GM12891 (cell line): ENCODE measurements around the gene PITPNC1.

Experiments used
- DNase-seq: peaks from one replicate; pipeline ENCODE4 v3.0.0; 2011; ENCODE audit warnings: low spot score; ENCODE audit not compliant: insufficient read length
- FAIRE-seq: peaks from 2 replicates; lab custom pipeline; 2011; peaks lifted over from hg19 to GRCh38; lab: Jason Lieb, UNC
- PAX5 ChIP-seq: IDR thresholded peaks from 2 replicates; pipeline ENCODE4 v1.6.1; 2011; ENCODE audit warnings: low read length, moderate library complexity, mild to moderate bottlenecking; ENCODE audit not compliant: insufficient read depth, severe bottlenecking
- POLR2A ChIP-seq: IDR thresholded peaks from 2 replicates; pipeline ENCODE4 v1.6.1; 2011; ENCODE audit warnings: low read depth, low read length, control low read depth
- POLR2AphosphoS5 ChIP-seq: IDR thresholded peaks from 2 replicates; pipeline ENCODE4 v1.6.1; 2011; ENCODE audit warnings: low read depth, low read length, control low read depth
- POU2F2 ChIP-seq: IDR thresholded peaks from 2 replicates; pipeline ENCODE4 v1.6.1; 2011; ENCODE audit warnings: low read depth, mild to moderate bottlenecking, control low read depth, low read length, moderate library complexity
- SPI1 ChIP-seq: IDR thresholded peaks from 2 replicates; pipeline ENCODE4 v1.6.1; 2011; ENCODE audit warnings: low read depth, low read length, control low read depth
- TAF1 ChIP-seq: IDR thresholded peaks from 2 replicates; pipeline ENCODE4 v1.6.1; 2011; ENCODE audit warnings: low read depth, low read length, control low read depth

Gene PITPNC1

DNA sequence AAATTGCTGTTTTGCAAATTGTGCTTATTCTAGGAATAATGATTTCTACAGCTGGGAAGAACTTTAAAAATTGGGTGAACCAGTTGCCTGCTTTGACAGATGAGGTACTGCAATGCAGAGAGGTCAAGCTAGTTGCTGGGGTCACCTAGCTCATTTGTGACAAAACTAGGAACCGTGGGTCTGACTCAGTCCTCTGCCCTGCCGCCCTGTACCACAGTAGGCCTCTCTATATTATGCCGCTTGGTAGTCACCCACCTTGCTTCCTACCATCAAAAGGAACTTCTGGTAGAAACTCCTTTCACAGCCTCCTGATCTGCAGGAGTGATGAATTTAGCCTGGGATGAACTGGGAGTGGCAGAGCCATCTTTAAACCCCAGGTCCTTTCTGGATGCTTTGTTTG is 105.7 kb downstream of the PITPNC1 start:
- DNase-seq (no peak), FAIRE-seq (no peak)
- TF ChIP-seq TAF1: no peak
- TF ChIP-seq SPI1: no peak
- no peak for TF ChIP-seq POU2F2
- no peak for TF ChIP-seq PAX5
- no peak for TF ChIP-seq POLR2AphosphoS5
- TF ChIP-seq POLR2A: no peak

DNA sequence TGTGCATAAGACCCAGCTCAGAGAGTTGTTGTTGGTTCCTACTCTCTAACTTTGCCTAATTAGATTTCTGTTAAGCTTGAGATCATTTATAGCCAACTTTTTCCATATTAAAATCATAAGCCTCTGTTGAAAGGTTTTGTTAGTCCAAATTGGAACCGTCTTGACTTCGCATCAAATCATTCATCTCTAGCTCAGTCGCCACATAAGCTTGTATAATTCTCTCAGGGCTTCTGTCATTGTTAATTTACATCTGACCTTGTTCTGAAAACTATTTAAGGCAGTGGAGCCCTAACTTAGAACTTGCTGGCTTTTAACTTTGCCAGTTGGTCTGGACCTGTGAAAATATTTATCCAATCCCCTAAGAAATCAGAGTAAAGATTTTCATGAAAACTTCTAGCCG is 107.2 kb downstream of the PITPNC1 start:
- FAIRE-seq: no peak

DNA sequence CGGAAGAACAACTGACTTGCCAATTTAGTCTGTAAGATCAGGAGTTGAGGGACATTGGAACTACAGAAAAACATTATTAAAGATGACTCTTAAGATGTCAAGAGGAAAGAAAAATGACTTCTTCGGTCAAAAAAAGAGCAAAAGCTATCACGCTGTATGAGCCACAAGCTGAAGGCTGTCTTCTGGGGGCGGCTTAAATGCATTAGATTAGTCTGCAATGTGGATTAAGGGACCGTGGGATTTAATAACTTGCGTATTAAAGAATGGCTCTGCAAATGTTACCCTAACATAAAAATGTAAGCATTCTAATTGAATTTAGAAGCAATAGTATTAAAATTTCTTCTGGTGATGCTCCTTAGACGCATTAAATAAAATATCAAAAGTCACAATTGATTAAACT is 108.6 kb downstream of the PITPNC1 start:
- no peak for FAIRE-seq
- TF ChIP-seq POLR2AphosphoS5 (no peak), POLR2A (no peak), TAF1 (no peak), SPI1 (no peak)
- no peak for DNase-seq

More for the DNA sequence above, 107.2 kb downstream of the PITPNC1 start:
- TF ChIP-seq PAX5 (no peak), POLR2A (no peak), TAF1 (no peak), SPI1 (no peak), POLR2AphosphoS5 (no peak), POU2F2 (no peak)
- DNase-seq: no peak

DNA sequence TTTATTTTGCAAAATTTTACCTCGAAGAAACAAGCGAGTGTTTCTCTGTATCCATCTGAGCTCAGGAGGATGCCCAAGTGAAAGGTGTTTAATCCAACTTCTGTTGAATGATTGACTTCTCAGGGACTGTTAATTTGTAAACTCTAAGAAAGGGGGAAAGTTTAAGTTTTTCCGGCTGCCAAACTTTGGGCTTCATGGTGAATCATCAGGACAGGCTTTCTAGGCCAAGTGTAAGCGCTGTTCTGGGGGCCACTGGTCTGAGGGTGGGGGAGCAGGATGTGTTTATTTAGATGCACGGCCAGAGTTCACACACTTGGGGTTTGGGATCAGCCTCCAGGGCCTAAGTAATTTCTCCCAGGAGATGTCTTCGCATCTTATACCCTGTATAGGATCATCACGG is 110.4 kb downstream of the PITPNC1 start:
- TF ChIP-seq POU2F2: no peak
- TF ChIP-seq TAF1: no peak
- FAIRE-seq (no peak), DNase-seq (no peak)

DNA sequence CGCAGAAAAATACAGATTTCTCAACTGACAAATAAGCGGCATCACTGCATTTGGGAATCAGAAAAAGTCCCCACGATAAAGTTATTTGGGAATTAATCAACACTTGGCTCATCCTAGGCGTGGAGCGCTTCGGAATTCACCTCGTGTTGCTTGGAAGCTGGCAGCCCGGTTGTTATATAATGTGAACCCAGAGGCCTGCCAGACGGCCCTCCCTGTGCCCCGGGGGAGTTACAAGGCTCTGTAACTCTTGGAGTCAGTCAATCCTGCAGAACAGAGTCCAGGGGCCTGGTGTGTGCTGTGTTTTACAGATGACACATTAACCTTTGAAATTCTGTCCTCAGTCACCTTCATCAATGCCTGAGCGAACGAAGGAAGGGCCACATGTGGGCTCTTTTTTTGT is 111.1 kb downstream of the PITPNC1 start:
- TF ChIP-seq POU2F2 (no peak), SPI1 (no peak), TAF1 (no peak)
- no peak for FAIRE-seq
- no peak for DNase-seq

DNA sequence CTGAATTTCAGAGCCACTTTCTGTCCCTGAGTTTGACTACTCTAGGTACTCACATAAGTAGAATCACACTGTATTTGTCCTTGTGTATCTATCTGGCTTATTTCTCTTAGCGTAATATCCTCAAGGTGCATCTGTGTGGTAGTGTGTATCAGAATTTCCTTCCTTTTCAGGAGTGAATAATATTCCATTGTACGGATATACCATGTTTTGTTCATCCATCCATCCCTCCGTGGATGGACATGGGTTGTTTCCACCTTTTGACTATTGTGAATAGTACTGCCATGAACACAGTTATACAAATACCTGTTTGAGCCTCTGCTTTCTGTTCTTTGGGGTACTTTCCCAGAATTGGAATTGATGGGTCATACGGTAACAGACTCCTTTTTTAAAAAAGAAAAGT is 111.7 kb downstream of the PITPNC1 start:
- DNase-seq: no peak
- FAIRE-seq: no peak

DNA sequence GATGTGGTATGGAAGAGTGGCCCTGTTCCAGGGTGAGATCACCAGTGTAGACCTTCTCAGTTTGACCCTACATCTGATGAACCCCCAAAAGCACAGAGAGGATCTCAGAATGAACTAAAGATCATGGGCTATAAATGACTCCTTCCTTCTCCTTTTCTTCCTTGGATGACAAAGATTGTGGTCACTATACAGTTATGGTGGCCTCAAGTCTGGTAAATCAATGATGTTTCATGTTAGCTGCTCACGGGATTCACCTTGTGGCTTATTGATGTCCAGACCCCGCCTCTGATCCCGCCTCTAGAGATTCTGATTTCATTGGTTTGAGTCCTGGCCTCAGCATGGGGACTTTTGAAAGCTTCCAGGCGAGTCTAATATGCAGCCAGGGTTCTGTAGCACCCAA is 112.2 kb downstream of the PITPNC1 start:
- no peak for FAIRE-seq
- no peak for DNase-seq
- TF ChIP-seq POLR2A (no peak), SPI1 (peak; percentile 17; the same call in 1 of the 2 replicates)

More for the DNA sequence above, 111.7 kb downstream of the PITPNC1 start:
- TF ChIP-seq POLR2A (no peak), POU2F2 (no peak), TAF1 (no peak), PAX5 (no peak), POLR2AphosphoS5 (no peak), SPI1 (no peak)

DNA sequence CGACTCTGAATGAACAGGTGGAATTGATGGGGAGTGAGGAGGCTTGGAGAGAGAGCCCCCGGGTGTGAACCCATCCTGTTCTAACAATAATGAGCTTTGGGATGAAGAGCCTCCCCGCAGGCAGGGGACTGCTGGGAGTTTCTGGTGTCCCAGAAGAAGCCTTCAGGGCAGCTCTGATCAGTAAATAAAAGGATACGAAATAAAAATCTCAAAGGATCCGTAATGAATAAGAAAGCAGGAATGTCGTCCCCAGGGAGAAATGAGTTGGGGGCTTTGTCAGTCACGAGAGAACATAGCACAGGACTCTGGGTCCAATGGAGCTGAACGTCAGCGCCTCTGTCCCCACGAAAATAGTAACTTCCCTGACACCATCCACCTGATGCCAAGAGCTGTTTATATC is 113.4 kb downstream of the PITPNC1 start:
- no peak for TF ChIP-seq POLR2AphosphoS5
- no peak for TF ChIP-seq TAF1
- TF ChIP-seq PAX5: no peak
- TF ChIP-seq POLR2A: no peak
- no peak for TF ChIP-seq POU2F2
- no peak for TF ChIP-seq SPI1
- DNase-seq (no peak), FAIRE-seq (no peak)

DNA sequence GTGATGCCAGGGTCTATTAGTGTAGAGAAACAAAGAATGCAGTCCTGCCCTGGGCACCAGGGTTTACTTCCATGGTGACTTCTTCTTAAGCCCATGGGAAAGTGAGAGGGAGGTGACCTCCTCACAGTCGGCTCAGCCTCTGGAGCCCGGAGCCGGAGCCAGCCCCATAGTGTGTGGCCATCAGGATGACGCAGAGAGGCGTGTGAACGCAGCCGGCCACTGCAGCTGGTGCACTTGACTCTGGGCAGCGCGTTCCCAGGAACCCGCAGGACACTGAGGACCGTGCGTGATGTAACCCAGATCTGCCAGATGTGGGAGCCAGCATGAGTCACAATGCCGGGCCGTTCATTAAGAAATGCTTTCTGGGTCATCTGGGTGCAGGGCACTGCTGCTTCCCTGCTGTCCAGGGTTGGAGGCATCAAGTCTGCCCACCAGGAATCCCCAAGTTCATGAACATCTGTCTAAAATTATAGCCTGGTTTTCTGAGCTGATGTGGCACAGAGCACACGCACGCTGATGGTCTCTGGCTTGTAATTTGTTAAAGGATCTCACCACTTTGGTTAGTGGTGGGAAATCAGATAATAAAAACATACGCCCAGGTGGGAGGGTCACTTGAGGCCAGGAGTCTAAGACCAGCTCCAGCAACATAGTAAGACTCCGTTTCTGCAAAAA is 114.1 kb downstream of the PITPNC1 start:
- FAIRE-seq: no peak
- TF ChIP-seq POU2F2: no peak
- TF ChIP-seq SPI1: no peak
- no peak for TF ChIP-seq POLR2AphosphoS5
- TF ChIP-seq POLR2A: no peak
- no peak for TF ChIP-seq PAX5
- no peak for TF ChIP-seq TAF1
- DNase-seq: no peak

DNA sequence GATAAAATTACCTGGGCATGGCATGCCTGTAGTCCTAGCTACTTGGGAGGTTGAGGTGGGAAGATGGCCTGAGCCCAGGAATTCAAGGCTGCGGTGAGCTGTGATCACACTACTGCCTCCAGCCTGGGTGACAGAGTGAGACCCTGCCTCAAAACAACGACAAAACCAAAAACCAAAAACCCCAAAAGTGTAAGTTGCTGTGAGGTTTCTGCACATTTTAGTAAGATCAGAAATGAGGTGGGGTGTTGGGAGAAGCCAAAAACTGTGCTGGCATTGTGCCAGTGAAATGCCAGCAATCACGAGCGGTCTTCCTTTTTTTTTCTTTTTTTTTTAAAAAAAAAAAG is 114.6 kb downstream of the PITPNC1 start:
- no peak for FAIRE-seq
- TF ChIP-seq PAX5: no peak
- no peak for TF ChIP-seq POLR2AphosphoS5
- TF ChIP-seq TAF1: no peak
- TF ChIP-seq SPI1: no peak
- no peak for TF ChIP-seq POLR2A
- no peak for TF ChIP-seq POU2F2

DNA sequence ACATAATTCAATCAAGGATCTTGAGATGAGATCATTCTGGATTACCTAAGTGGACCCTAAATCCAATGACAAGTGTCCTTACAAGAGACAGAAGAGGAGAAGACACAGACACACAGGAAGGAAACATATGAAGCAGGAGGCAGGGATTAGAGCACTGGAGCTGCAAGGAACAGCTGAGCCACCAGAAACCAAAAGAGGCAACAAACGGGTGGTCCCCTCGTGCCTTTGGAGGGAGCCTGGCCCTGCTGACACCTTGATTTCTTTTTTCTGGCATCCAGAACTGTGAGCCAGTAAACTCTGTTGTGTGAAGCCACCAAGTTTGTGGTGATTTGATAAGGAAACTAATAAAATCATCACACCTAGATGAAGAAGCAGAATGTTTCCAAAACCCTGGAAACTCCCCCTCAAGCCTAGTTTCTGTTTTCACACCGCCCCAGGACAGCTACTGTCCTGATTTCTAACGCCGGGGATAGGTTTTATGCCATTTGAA is 115.2 kb downstream of the PITPNC1 start:
- no peak for DNase-seq
- TF ChIP-seq POLR2AphosphoS5: no peak
- no peak for TF ChIP-seq TAF1
- TF ChIP-seq POU2F2: no peak
- no peak for TF ChIP-seq POLR2A
- no peak for TF ChIP-seq PAX5
- TF ChIP-seq SPI1: no peak
- FAIRE-seq: no peak

More for the DNA sequence above, 114.6 kb downstream of the PITPNC1 start:
- no peak for DNase-seq
